HCT116 (cell line): ENCODE measurements around the gene CLASP1.

Experiments
- CTCF ChIP-seq, 3 experiments: fragments of 200-600 bp in 1 of 3; sonication (generic) in 1 of 3; IDR thresholded peaks in 2 of 3; conservative IDR thresholded peaks in 1 of 3; 2 replicates each; pipeline ENCODE4 v1.5.1; 2012 to 2017; ENCODE audit warnings: low read depth in 2 of 3, low read length in 2 of 3, antibody characterized with exemption in 1 of 3, borderline replicate concordance in 1 of 3, control low read depth in 1 of 3, mild to moderate bottlenecking in 1 of 3, mixed read lengths in 1 of 3, mixed run types in 1 of 3, moderate library complexity in 1 of 3; ENCODE audit not compliant: insufficient read depth in 1 of 3
- EGR1 ChIP-seq: IDR thresholded peaks from 2 replicates; pipeline ENCODE4 v1.6.1; 2012; ENCODE audit warnings: low read depth
- EZH2 ChIP-seq: fragments of 200-600 bp; sonication (generic); IDR thresholded peaks from 2 replicates; pipeline ENCODE4 v1.6.1; 2017; ENCODE audit warnings: antibody characterized with exemption, mixed run types
- EZH2phosphoT487 ChIP-seq: fragments of 200-600 bp; IDR thresholded peaks from 2 replicates; pipeline ENCODE4 v1.6.1; 2018; ENCODE audit warnings: antibody characterized with exemption, borderline replicate concordance
- POLR2AphosphoS5 ChIP-seq: IDR thresholded peaks from 2 replicates; pipeline ENCODE4 v1.6.1; 2011; ENCODE audit warnings: mild to moderate bottlenecking, low read depth, low read length, moderate library complexity
- SRF ChIP-seq: IDR thresholded peaks from 2 replicates; pipeline ENCODE4 v1.6.1; 2012; ENCODE audit warnings: low read depth
- TF ChIP-seq, protein P1 (sequence below): IDR thresholded peaks from 2 replicates; pipeline ENCODE4 v1.6.1; 2012
- TF ChIP-seq, protein P2 (sequence below): IDR thresholded peaks from 2 replicates; pipeline ENCODE4 v1.6.1; 2011; ENCODE audit warnings: mild to moderate bottlenecking, low read length, moderate library complexity; ENCODE audit not compliant: insufficient replicate concordance; ENCODE audit errors: extremely low read depth

- TF ChIP-seq CTCF (IDR thresholded peaks at IDR 0.05 in 2 of 3, conservative IDR thresholded peaks at IDR 0.05 in 1 of 3; ENCODE audit: borderline replicate concordance in 1 of 3, insufficient read depth in 1 of 3, low read depth in 2 of 3, low read length in 2 of 3) (no peak), EZH2phosphoT487 (no peak), POLR2AphosphoS5 (no peak), EZH2 (no peak), EGR1 (no peak), SRF (no peak)
- TF ChIP-seq, protein P1, sequence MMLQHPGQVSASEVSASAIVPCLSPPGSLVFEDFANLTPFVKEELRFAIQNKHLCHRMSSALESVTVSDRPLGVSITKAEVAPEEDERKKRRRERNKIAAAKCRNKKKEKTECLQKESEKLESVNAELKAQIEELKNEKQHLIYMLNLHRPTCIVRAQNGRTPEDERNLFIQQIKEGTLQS: no peak
- TF ChIP-seq, protein P2, sequence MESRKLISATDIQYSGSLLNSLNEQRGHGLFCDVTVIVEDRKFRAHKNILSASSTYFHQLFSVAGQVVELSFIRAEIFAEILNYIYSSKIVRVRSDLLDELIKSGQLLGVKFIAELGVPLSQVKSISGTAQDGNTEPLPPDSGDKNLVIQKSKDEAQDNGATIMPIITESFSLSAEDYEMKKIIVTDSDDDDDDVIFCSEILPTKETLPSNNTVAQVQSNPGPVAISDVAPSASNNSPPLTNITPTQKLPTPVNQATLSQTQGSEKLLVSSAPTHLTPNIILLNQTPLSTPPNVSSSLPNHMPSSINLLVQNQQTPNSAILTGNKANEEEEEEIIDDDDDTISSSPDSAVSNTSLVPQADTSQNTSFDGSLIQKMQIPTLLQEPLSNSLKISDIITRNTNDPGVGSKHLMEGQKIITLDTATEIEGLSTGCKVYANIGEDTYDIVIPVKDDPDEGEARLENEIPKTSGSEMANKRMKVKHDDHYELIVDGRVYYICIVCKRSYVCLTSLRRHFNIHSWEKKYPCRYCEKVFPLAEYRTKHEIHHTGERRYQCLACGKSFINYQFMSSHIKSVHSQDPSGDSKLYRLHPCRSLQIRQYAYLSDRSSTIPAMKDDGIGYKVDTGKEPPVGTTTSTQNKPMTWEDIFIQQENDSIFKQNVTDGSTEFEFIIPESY: no peak
Measured at GRCh38 chr2:121648206-121649148, 785 bp downstream of the CLASP1 start.
